Adrenal gland (tissue), 12 donors: Measurements from ENCODE around the gene TLE5. TPM values are rescaled to one million over a fixed set of nuclear protein-coding genes. Genes with fewer than 3 reads are reported as not detected.

Source experiments
- DNase-seq, 7 donors: peaks; one replicate each; pipeline ENCODE4 v3.0.0-alpha.2; 2019 to 2020
- H3K27ac ChIP-seq, 5 donors: fragments of 200-600 bp; sonication (generic) in 4 of 5; 1 replicate in 3 of 5; 2 replicates in 2 of 5; pipeline versions ENCODE4 v1.5.1 to v1.8.0; 2016 to 2020; ENCODE audit warnings: mild to moderate bottlenecking in 1 of 5
- H3K27me3 ChIP-seq: fragments of 200-600 bp; 2 replicates; pipeline ENCODE4 v1.8.0; 2021
- H3K36me3 ChIP-seq, 2 donors: fragments of 200-600 bp; replicated peaks in 1 of 2; 1 replicate in 1 of 2; 2 replicates in 1 of 2; pipeline versions ENCODE4 v1.5.1 to v1.8.0; 2018 to 2022
- H3K4me1 ChIP-seq, 2 donors: fragments of 200-600 bp; replicated peaks in 1 of 2; 1 replicate in 1 of 2; 2 replicates in 1 of 2; pipeline versions ENCODE4 v1.5.1 to v1.8.0; 2018 to 2021
- H3K4me3 ChIP-seq, 4 donors: fragments of 200-600 bp; sonication (generic) in 3 of 4; one replicate each; pipeline ENCODE4 v1.5.1; 2016 to 2018
- H3K9me3 ChIP-seq, 3 donors: fragments of 200-600 bp; sonication (generic) in 1 of 3; replicated peaks in 1 of 3; 1 replicate in 2 of 3; 2 replicates in 1 of 3; pipeline versions ENCODE4 v1.5.1 to v1.8.0; 2016 to 2021
- POLR2A ChIP-seq, 2 donors: fragments of 450-650 bp; IDR thresholded peaks; one replicate each; pipeline ENCODE4 v1.6.1; 2017; ENCODE audit warnings: antibody characterized with exemption in 2 of 2, mild to moderate bottlenecking in 2 of 2, moderate library complexity in 1 of 2
- WGBS, 4 donors: extraction: QIAGEN DNeasy Blood & Tissue Kit in 2 of 4; methylation state at CpG; one replicate each; pipeline versions ENCODE4 v1.1.5 to v1.1.7; 2013 to 2017; 5-methylcytosine and 5-hydroxymethylcytosine counted together
- intact Hi-C, 2 donors: fragments of 100-400 bp; cut with DNase I; formaldehyde crosslinking; loops; one replicate each; pipeline versions ENCODE4 v1.14.1 to v1.15.0; 2022 to 2023
- polyA plus RNA-seq, 3 donors: library from polyadenylated mRNA; stranded (reverse); fragments of 200-250 nt in 2 of 3; fragments of 350-450 nt in 1 of 3; fragmentation: Illumina TruSeq in 1 of 3; extraction: RNeasy Lipid Tissue Mini Kit (QIAGEN cat#74804) in 1 of 3; gene quantifications; one replicate each; pipeline ENCODE4 v1.2.3, GENCODE V29; 2013 to 2014
- total RNA-seq, 9 donors: library from RNA; depleted of rRNA in 4 of 9; stranded (reverse); fragments of >200 nt in 4 of 9; fragments of 120-200 nt in 1 of 9; fragmentation: NEBNext Ultra II Directional in 1 of 9; extraction: Animal tissue kit (Norgen Biotek cat#: 25700) in 1 of 9; gene quantifications; one replicate each; pipeline versions ENCODE4 v1.1.0 to v1.2.4, GENCODE V29; 2013 to 2023
- TF ChIP-seq, protein P1 (sequence below), 6 experiments: fragments of 450-650 bp in 4 of 6; fragments of 200-600 bp in 2 of 6; sonication (generic) in 1 of 6; IDR thresholded peaks; 1 replicate in 5 of 6; 2 replicates in 1 of 6; pipeline versions ENCODE4 v1.5.1 to v1.8.0; 2016 to 2021; ENCODE audit warnings: antibody characterized with exemption in 6 of 6, mild to moderate bottlenecking in 2 of 6, moderate library complexity in 1 of 6
- donor health status: healthy with polysubstance abuse.
- donor health status: Bipolar disorder and iron deficiency.
- donor health status: DM: yes; HTN: yes; CAD: no.
- donor health status: DM: no; HTN: no; CAD: no.
- donor health status: DM: no; HTN: no; CAD: no.
- donor health status: DM: yes; HTN: yes; CAD: no.

TLE5 gene
- total and polyA plus RNA-seq, 12 donors = 167 to 2,300 (median 670) TPM

DNA sequence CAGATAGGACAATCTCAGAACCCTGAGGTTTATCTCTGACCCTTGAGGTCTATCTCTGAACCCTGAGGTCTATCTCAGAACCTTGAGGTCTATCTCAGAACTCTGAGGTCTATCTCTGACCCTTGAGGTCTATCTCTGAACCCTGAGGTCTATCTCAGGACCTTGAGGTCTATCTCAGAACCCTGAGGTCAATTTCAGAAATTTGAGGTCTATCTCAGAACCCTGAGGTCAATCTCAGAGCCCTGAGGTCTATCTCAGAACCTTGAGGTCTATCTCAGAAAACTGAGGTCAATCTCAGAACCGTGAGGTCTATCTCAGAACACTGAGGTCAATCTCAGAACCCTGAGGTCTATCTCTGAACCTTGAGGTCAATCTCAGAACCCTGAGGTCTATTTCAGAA, 35.5 kb downstream of the TLE5 start:
- Histone ChIP-seq H3K27me3 (no peaks in the 10 kb centered on the region), H3K4me3 (no peak overlapping the region), H3K9me3 (no peaks in the 10 kb centered on the region), H3K36me3 (no peaks in the 10 kb centered on the region), H3K4me1 (peaks cover 4% of the 10 kb centered on the region in 2 donors), H3K27ac (no peak overlapping the region)
- TF ChIP-seq, protein P1, sequence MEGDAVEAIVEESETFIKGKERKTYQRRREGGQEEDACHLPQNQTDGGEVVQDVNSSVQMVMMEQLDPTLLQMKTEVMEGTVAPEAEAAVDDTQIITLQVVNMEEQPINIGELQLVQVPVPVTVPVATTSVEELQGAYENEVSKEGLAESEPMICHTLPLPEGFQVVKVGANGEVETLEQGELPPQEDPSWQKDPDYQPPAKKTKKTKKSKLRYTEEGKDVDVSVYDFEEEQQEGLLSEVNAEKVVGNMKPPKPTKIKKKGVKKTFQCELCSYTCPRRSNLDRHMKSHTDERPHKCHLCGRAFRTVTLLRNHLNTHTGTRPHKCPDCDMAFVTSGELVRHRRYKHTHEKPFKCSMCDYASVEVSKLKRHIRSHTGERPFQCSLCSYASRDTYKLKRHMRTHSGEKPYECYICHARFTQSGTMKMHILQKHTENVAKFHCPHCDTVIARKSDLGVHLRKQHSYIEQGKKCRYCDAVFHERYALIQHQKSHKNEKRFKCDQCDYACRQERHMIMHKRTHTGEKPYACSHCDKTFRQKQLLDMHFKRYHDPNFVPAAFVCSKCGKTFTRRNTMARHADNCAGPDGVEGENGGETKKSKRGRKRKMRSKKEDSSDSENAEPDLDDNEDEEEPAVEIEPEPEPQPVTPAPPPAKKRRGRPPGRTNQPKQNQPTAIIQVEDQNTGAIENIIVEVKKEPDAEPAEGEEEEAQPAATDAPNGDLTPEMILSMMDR (IDR thresholded peaks at IDR 0.05) = no peak
- TF ChIP-seq POLR2A (IDR thresholded peaks at IDR 0.05) = no peak
- 83 to 100% (median 98%) methylated on average over 1 of the region's 1 CpG for WGBS, 4 donors
- no peak for DNase-seq
- intact Hi-C loops = loop anchor here in 1 of 2 donors (5.0 kb wide), 1 partner anchor 39 kb away; no protein-coding TSS in a partner anchor

DNA sequence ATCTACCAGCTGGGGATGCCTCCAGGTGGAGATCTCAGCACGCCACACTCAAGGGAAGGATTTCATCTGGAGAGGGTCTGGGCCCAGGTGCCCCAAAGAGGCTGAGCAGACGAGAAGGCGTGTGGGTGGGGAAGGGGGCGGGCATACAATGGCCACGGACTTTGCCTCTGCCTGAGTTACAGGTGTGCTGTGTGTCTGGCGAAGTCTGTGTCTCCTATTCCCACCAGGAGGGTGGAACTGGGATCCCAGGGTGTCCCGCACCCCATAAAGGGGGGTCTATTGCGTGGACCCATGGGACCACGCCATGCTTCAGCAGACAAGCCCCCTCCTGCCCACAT, 36.8 kb downstream of the TLE5 start:
- Histone ChIP-seq H3K9me3 (no peaks in the 10 kb centered on the region), H3K4me3 (no peak overlapping the region), H3K27ac (no peak overlapping the region), H3K27me3 (no peaks in the 10 kb centered on the region), H3K4me1 (peaks cover 4% of the 10 kb centered on the region in 2 donors), H3K36me3 (no peaks in the 10 kb centered on the region)
- TF ChIP-seq, protein P1 (IDR thresholded peaks at IDR 0.05) = no peak
- TF ChIP-seq POLR2A (IDR thresholded peaks at IDR 0.05) = no peak
- DNase-seq = no peak
- WGBS, 4 donors = 73 to 88% (median 81%) methylated on average over 7 to 9 of the region's 9 CpGs
- intact Hi-C loops = loop anchor here in 1 of 2 donors (5.0 kb wide), 1 partner anchor 38 kb away; no protein-coding TSS in a partner anchor

DNA sequence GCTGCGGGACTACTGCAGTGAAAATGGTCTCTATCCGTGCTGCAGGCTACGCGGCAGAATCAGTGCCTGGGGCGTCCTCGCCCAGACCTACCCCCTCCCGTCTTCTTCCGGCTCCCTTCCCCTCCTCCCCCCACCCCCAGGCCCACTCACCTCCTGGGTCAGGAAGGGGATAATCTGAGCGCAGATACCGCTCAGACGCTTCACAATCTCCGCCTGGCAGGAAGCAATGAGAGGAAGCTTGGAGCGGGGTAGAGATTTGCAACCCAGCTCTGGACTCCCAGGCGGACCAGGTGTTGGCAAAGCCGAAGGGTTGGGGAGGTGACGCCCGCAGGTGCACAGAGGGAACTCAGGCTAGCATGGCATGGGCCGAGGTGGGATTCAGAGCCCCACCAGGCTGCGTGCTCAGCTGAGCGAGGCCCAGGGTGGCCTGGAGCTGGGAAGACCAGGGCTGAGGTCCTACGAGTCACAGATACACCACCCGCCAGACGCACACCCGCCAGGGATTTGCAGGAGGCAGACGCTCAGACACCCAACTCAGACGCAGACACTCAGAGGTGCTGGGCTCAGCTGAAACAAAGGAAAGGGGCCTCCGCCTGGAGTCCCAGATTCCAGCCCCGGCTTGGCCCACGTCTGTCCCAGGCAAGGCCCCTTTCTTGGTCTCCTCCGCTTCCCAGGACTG, 37.3 kb downstream of the TLE5 start:
- peaks cover 4% of the 10 kb centered on the region in 2 donors for H3K4me1 ChIP-seq
- H3K4me3 ChIP-seq = no peak overlapping the region
- no peak for DNase-seq
- H3K27me3 ChIP-seq = no peaks in the 10 kb centered on the region
- 61 to 68% (median 63%) methylated on average over 9 to 30 of the region's 30 CpGs for WGBS, 4 donors
- intact Hi-C loops = loop anchor here in 1 of 2 donors (5.0 kb wide), 1 partner anchor 38 kb away; no protein-coding TSS in a partner anchor
- H3K27ac ChIP-seq = no peak overlapping the region
- H3K9me3 ChIP-seq = no peaks in the 10 kb centered on the region
- no peaks in the 10 kb centered on the region for H3K36me3 ChIP-seq
- no peak for TF ChIP-seq POLR2A (IDR thresholded peaks at IDR 0.05)
- TF ChIP-seq, protein P1 (IDR thresholded peaks at IDR 0.05) = no peak

DNA sequence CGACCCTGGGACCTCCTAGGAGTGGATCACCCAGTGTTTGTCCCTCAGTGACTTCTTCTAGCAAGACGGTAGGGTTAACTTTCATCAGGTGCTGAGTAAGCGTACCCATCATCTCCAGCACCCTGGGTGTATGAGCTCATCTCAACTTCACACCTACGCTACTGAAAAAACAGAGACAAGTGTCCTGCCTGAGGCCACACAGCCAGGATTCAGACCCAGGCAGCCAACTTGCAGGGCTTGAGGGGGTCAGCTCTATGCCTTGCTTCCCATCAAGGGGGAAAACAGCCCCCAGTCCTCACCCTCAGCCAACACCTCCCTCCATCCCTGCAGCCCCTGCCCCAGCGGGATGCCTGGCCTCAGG, 37.8 kb downstream of the TLE5 start:
- no peak for TF ChIP-seq POLR2A (IDR thresholded peaks at IDR 0.05)
- TF ChIP-seq, protein P1 (IDR thresholded peaks at IDR 0.05) = no peak
- Histone ChIP-seq H3K4me3 (no peak overlapping the region), H3K27me3 (no peaks in the 10 kb centered on the region), H3K4me1 (peaks cover 1 to 2% of the 10 kb centered on the region in 2 donors), H3K36me3 (no peaks in the 10 kb centered on the region), H3K27ac (no peak overlapping the region), H3K9me3 (no peaks in the 10 kb centered on the region)
- WGBS, 4 donors = 58 to 80% (median 68%) methylated on average over 3 to 5 of the region's 5 CpGs
- intact Hi-C loops = no loop called here
- no peak for DNase-seq
